OCI-LY7 (cell line): Measurements from ENCODE around the gene ACVR1B. TPM values are rescaled to one million over a fixed set of nuclear protein-coding genes. Genes with fewer than 3 reads are reported as not detected.

Experiments
- BruUV-seq: library from RNA; stranded (reverse); fragments of 400-500 nt; replicated peaks from 2 replicates; lab custom pipeline; 2021; lab: Mats Ljungman, UMichigan
- CTCF ChIA-PET: fragments of 300-600 bp; sonication (Branson Sonifier 250); formaldehyde crosslinking; loops from one replicate; lab custom pipeline; 2022; ENCODE audit warnings: antibody characterized with exemption; ENCODE audit not compliant: unreplicated experiment; lab: Charles Lee
- POLR2A ChIA-PET: fragments of 300-600 bp; sonication (Branson Sonifier 250); formaldehyde crosslinking; loops from one replicate; lab custom pipeline; 2022; ENCODE audit warnings: antibody characterized with exemption; lab: Charles Lee
- DNase-seq: peaks from one replicate; pipeline ENCODE4 v3.0.0-alpha.2; 2015; ENCODE audit warnings: low spot score
- H2AFZ ChIP-seq: fragments of 200-600 bp; sonication (generic), shearing (Covaris generic); 2 replicates; pipeline ENCODE4 v1.6.1; 2014; ENCODE audit warnings: mild to moderate bottlenecking, antibody characterized with exemption, low read length, moderate library complexity
- H3K27ac ChIP-seq: fragments of 200-600 bp; sonication (generic); 2 replicates; pipeline ENCODE4 v1.5.1; 2014; ENCODE audit warnings: mixed run types, low read depth, mild to moderate bottlenecking, moderate library complexity, low read length, inconsistent platforms; ENCODE audit not compliant: poor library complexity, severe bottlenecking
- H3K36me3 ChIP-seq: fragments of 200-600 bp; sonication (generic); 2 replicates; pipeline ENCODE4 v1.6.1; 2014; ENCODE audit warnings: mild to moderate bottlenecking, antibody characterized with exemption, low read length, moderate library complexity, mixed read lengths; ENCODE audit not compliant: insufficient read depth
- H3K4me1 ChIP-seq: fragments of 200-600 bp; sonication (generic); 2 replicates; pipeline ENCODE4 v1.5.1; 2014; ENCODE audit warnings: mild to moderate bottlenecking, low read length; ENCODE audit not compliant: insufficient read depth, poor library complexity, severe bottlenecking
- H3K4me2 ChIP-seq: fragments of 200-600 bp; sonication (generic); 2 replicates; pipeline ENCODE4 v1.6.1; 2014; ENCODE audit warnings: mild to moderate bottlenecking, low read length
- H3K4me3 ChIP-seq: fragments of 200-600 bp; sonication (generic); 2 replicates; pipeline ENCODE4 v1.5.1; 2014; ENCODE audit warnings: mild to moderate bottlenecking, low read depth, low read length; ENCODE audit not compliant: poor library complexity, severe bottlenecking
- H3K79me2 ChIP-seq: fragments of 200-600 bp; sonication (generic); 2 replicates; pipeline ENCODE4 v1.6.1; 2016; ENCODE audit warnings: low read depth, mild to moderate bottlenecking, low read length, moderate library complexity, mixed read lengths; ENCODE audit not compliant: insufficient read depth
- H3K9me2 ChIP-seq: fragments of 200-600 bp; sonication (generic); 2 replicates; pipeline ENCODE4 v1.6.1; 2016; ENCODE audit warnings: mild to moderate bottlenecking, low read length, mixed read lengths; ENCODE audit not compliant: insufficient read depth
- H3K9me3 ChIP-seq: fragments of 200-600 bp; sonication (generic); 2 replicates; pipeline ENCODE4 v1.6.1; 2014; ENCODE audit warnings: mild to moderate bottlenecking, mixed run types, low read length, mixed read lengths
- H4K20me1 ChIP-seq: fragments of 200-600 bp; sonication (generic); 2 replicates; pipeline ENCODE4 v1.6.1; 2014; ENCODE audit warnings: mild to moderate bottlenecking, antibody characterized with exemption, low read length, moderate library complexity, mixed read lengths; ENCODE audit not compliant: insufficient read depth
- EZH2phosphoT487 ChIP-seq: fragments of 200-600 bp; sonication (generic); IDR thresholded peaks from 2 replicates; pipeline ENCODE4 v1.6.1; 2018; ENCODE audit warnings: low read depth, borderline replicate concordance, mild to moderate bottlenecking, mixed run types, antibody characterized with exemption, low read length, moderate library complexity, mixed read lengths
- intact Hi-C: fragments of 100-400 bp; cut with micrococcal nuclease; formaldehyde crosslinking; loops from one replicate; pipeline ENCODE4 v1.10.0; 2022; ENCODE audit not compliant: unreplicated experiment
- total RNA-seq, 2 experiments: library from RNA; depleted of rRNA in 1 of 2; stranded (reverse); fragments of >200 nt in 1 of 2; shearing (Covaris generic) in 1 of 2; gene quantifications; 2 replicates each; pipeline ENCODE4 v1.2.3, GENCODE V29; 2014 to 2022
- TF ChIP-seq, protein P1 (sequence below): fragments of 200-600 bp; sonication (generic); conservative IDR thresholded peaks from 2 replicates; pipeline ENCODE4 v1.5.1; 2014; ENCODE audit warnings: mild to moderate bottlenecking, antibody characterized with exemption, low read length, moderate library complexity, mixed read lengths

Gene ACVR1B
- total RNA-seq, 2 experiments from 2014 or later, result 4.1 to 6.8 TPM

DNA sequence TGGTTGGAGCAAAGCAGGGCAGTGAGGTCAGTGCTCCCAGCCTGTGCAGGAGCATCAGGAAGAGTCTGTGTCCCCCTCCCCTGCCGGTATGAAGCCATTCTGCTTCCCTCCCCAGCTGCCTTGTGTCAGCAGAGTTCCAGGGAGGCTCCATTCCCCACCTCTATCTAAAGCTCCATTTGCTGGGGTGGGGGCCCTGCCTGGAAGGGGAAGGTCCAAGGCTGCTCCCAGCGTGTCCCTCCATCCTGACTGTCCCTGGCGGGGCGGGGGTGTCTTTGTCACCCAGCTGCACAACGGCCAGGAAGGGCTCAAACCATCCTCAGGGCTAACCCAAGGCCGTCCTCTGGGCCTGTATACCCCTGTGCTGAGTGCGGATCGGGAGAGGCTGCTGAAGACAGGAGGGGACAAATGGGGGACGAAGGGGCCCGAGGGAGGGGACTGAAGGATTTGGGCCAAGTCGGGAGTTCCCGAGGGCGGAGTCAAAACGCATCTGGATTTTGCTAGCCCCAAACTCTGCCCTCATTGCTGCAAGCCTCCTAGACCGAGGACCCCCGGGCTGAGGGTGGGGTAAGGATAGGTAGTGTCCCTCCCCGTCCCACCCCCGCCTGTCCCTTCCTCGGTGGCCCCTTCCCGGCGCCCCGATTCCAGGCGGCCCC, 44.9 kb upstream of the ACVR1B start:
- POLR2A ChIA-PET, result no interaction called here
- H3K27ac ChIP-seq, result no peak overlapping the region
- no peak overlapping the region for H2AFZ ChIP-seq
- H3K4me1 ChIP-seq, result no peaks in the 10 kb centered on the region
- BruUV-seq, result no TSS peak
- H3K9me2 ChIP-seq, result no peaks in the 10 kb centered on the region
- CTCF ChIA-PET, result no interaction called here
- no peaks in the 10 kb centered on the region for H4K20me1 ChIP-seq
- TF ChIP-seq, protein P1, sequence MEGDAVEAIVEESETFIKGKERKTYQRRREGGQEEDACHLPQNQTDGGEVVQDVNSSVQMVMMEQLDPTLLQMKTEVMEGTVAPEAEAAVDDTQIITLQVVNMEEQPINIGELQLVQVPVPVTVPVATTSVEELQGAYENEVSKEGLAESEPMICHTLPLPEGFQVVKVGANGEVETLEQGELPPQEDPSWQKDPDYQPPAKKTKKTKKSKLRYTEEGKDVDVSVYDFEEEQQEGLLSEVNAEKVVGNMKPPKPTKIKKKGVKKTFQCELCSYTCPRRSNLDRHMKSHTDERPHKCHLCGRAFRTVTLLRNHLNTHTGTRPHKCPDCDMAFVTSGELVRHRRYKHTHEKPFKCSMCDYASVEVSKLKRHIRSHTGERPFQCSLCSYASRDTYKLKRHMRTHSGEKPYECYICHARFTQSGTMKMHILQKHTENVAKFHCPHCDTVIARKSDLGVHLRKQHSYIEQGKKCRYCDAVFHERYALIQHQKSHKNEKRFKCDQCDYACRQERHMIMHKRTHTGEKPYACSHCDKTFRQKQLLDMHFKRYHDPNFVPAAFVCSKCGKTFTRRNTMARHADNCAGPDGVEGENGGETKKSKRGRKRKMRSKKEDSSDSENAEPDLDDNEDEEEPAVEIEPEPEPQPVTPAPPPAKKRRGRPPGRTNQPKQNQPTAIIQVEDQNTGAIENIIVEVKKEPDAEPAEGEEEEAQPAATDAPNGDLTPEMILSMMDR, result no peak
- no peak for TF ChIP-seq EZH2phosphoT487
- no peak overlapping the region for H3K4me3 ChIP-seq
- intact Hi-C loops, result no loop called here
- H3K4me2 ChIP-seq, result no peak overlapping the region
- no peaks in the 10 kb centered on the region for H3K36me3 ChIP-seq
- no peaks in the 10 kb centered on the region for H3K79me2 ChIP-seq
- H3K9me3 ChIP-seq, result no peaks in the 10 kb centered on the region
- DNase-seq, result no peak

DNA sequence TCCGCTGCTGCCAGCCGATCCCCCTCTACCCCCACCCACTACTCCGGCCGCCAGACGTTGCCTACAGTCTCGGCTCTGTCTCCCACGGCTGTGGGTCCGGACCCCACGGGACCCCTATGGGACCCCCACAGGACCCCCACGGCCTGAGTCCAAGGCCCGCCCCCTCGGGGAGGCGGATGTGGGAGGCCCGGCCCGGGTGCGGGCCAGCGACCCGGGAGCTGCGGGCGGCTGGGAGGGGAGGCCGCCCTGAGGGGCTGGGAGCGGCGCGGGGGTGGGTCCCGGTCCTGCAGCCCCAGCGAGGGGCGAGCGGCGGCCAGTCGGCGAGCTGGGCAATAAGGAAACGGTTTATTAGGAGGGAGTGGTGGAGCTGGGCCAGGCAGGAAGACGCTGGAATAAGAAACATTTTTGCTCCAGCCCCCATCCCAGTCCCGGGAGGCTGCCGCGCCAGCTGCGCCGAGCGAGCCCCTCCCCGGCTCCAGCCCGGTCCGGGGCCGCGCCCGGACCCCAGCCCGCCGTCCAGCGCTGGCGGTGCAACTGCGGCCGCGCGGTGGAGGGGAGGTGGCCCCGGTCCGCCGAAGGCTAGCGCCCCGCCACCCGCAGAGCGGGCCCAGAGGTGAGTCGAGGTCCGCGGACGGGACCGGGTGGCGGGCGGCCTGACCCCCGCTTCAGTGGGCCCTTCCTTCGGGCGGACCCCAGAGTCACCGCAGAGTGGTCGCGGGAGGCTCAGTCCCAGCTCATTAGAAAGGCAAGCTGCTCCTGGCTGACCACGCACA, 44.2 kb upstream of the ACVR1B start, which contains the start of gene ACVRL1:
Gene ACVRL1 (plus strand): TSS at position 422 of the 773 bp plus-strand sequence. CDS start 4,971 bp downstream, outside the sequence.
- no peak for DNase-seq
- BruUV-seq, result no TSS peak
- no peak within 1 kb of the TSS for H3K4me2 ChIP-seq
- TF ChIP-seq EZH2phosphoT487, result no peak
- TF ChIP-seq, protein P1, result no peak
- H3K79me2 ChIP-seq, result no peaks in the 10 kb centered on the region
- H3K36me3 ChIP-seq, result no peaks in the 10 kb centered on the region
- no peaks in the 10 kb centered on the region for H4K20me1 ChIP-seq
- intact Hi-C loops, result no loop called here
- no peaks in the 10 kb centered on the region for H3K9me3 ChIP-seq
- no peak within 1 kb of the TSS for H3K27ac ChIP-seq
- H3K4me3 ChIP-seq, result no peak within 1 kb of the TSS
- POLR2A ChIA-PET, result no interaction called here
- H2AFZ ChIP-seq, result no peak within 1 kb of the TSS
- CTCF ChIA-PET, result no interaction called here
- no peaks in the 10 kb centered on the region for H3K4me1 ChIP-seq
- no peaks in the 10 kb centered on the region for H3K9me2 ChIP-seq
